IMR-90 (cell line): ENCODE results near the gene NPAS3. TPM values are rescaled to one million over a fixed set of nuclear protein-coding genes. Genes with fewer than 3 reads are reported as not detected.

Experiments
- ATAC-seq: fragments of 200-7000 bp; cut with Tn5 transposase; 2 replicates; pipeline ENCODE4 v1.9.1; 2020; ENCODE audit warnings: low read depth, mild to moderate bottlenecking, moderate library complexity
- BruUV-seq: library from RNA; stranded (reverse); fragments of 400-500 nt; replicated peaks from 2 replicates; lab custom pipeline; 2021; lab: Mats Ljungman, UMichigan
- CTCF ChIA-PET: fragments of 300-600 bp; formaldehyde crosslinking; extraction: SDS; loops from one replicate; lab custom pipeline; 2021; ENCODE audit warnings: antibody characterized with exemption; lab: Yijun Ruan, JAX
- POLR2A ChIA-PET: fragments of 300-600 bp; sonication (Branson Sonifier 250); formaldehyde crosslinking; loops from one replicate; lab custom pipeline; 2022; ENCODE audit warnings: antibody characterized with exemption; ENCODE audit not compliant: unreplicated experiment; lab: Charles Lee
- DNase-seq: peaks from one replicate; pipeline ENCODE4 v3.0.0; 2013
- H2AFZ ChIP-seq: replicated peaks from 2 replicates; pipeline ENCODE3; 2013; ENCODE audit warnings: low read length, mild to moderate bottlenecking; ENCODE audit not compliant: poor library complexity
- H2AK5ac ChIP-seq: 2 replicates; pipeline ENCODE4 v1.6.1; 2013; ENCODE audit warnings: low read depth, low read length, inconsistent platforms
- H2AK9ac ChIP-seq: replicated peaks from 2 replicates; pipeline ENCODE3; 2013; ENCODE audit warnings: mild to moderate bottlenecking, low read depth, low read length, moderate library complexity; ENCODE audit not compliant: poor library complexity
- H2BK120ac ChIP-seq: 2 replicates; pipeline ENCODE4 v1.6.1; 2013; ENCODE audit warnings: low read depth, low read length, inconsistent platforms
- H2BK15ac ChIP-seq: 3 replicates; pipeline ENCODE4 v1.6.1; 2013; ENCODE audit warnings: low read depth, low read length, inconsistent platforms
- H2BK20ac ChIP-seq: 2 replicates; pipeline ENCODE4 v1.6.1; 2013; ENCODE audit warnings: low read depth, mild to moderate bottlenecking, inconsistent platforms, low read length, moderate library complexity
- H2BK5ac ChIP-seq: 2 replicates; pipeline ENCODE4 v1.6.1; 2013; ENCODE audit warnings: mild to moderate bottlenecking, low read depth, low read length, inconsistent platforms; ENCODE audit not compliant: poor library complexity, severe bottlenecking
- H3K14ac ChIP-seq: replicated peaks from 2 replicates; pipeline ENCODE4 v1.6.1; 2013; ENCODE audit warnings: low read depth, low read length, inconsistent platforms
- H3K18ac ChIP-seq: 2 replicates; pipeline ENCODE4 v1.6.1; 2013; ENCODE audit warnings: low read depth, low read length, control low read depth
- H3K23ac ChIP-seq: 2 replicates; pipeline ENCODE4 v1.6.1; 2013; ENCODE audit warnings: low read depth, low read length, inconsistent platforms
- H3K27ac ChIP-seq: 2 replicates; pipeline ENCODE4 v1.5.1; 2013; ENCODE audit warnings: mild to moderate bottlenecking, control low read depth, low read length; ENCODE audit not compliant: insufficient read depth
- H3K27me3 ChIP-seq: 2 replicates; pipeline ENCODE4 v1.6.1; 2013; ENCODE audit warnings: low read length; ENCODE audit not compliant: control insufficient read depth, insufficient read depth
- H3K36me3 ChIP-seq: 2 replicates; pipeline ENCODE4 v1.6.1; 2013; ENCODE audit warnings: low read length, mixed read lengths; ENCODE audit not compliant: control insufficient read depth, insufficient read depth
- H3K4ac ChIP-seq: 2 replicates; pipeline ENCODE4 v1.6.1; 2013; ENCODE audit warnings: low read depth, low read length, inconsistent platforms
- H3K4me1 ChIP-seq: 2 replicates; pipeline ENCODE4 v1.6.1; 2013; ENCODE audit warnings: low read length, mixed read lengths; ENCODE audit not compliant: control insufficient read depth, insufficient read depth
- H3K4me2 ChIP-seq: 2 replicates; pipeline ENCODE4 v1.6.1; 2013; ENCODE audit warnings: low read depth, mild to moderate bottlenecking, control low read depth, low read length, moderate library complexity
- H3K4me3 ChIP-seq: 2 replicates; pipeline ENCODE4 v1.5.1; 2013; ENCODE audit warnings: low read depth, mild to moderate bottlenecking, control low read depth, low read length, moderate library complexity; ENCODE audit not compliant: insufficient read depth
- H3K56ac ChIP-seq: 2 replicates; pipeline ENCODE4 v1.6.1; 2013; ENCODE audit warnings: low read length, inconsistent platforms; ENCODE audit not compliant: insufficient read depth; ENCODE audit errors: extremely low read depth
- H3K79me1 ChIP-seq, 2 experiments: 2 replicates each; pipeline ENCODE4 v1.6.1; 2013; ENCODE audit warnings: low read length in 2 of 2, inconsistent platforms in 1 of 2, low read depth in 1 of 2
- H3K9ac ChIP-seq: 2 replicates; pipeline ENCODE4 v1.6.1; 2013; ENCODE audit warnings: low read depth, low read length, control low read depth
- H3K9me1 ChIP-seq: 2 replicates; pipeline ENCODE4 v1.6.1; 2013; ENCODE audit warnings: low read length, inconsistent platforms; ENCODE audit not compliant: insufficient read depth
- H3K9me3 ChIP-seq: 2 replicates; pipeline ENCODE4 v1.6.1; 2013; ENCODE audit warnings: low read length; ENCODE audit not compliant: control insufficient read depth, insufficient read depth
- H4K20me1 ChIP-seq: 2 replicates; pipeline ENCODE4 v1.6.1; 2013; ENCODE audit warnings: low read length, inconsistent platforms; ENCODE audit not compliant: insufficient read depth
- H4K5ac ChIP-seq: 2 replicates; pipeline ENCODE4 v1.6.1; 2013; ENCODE audit warnings: mild to moderate bottlenecking, low read depth, low read length, control low read depth
- H4K8ac ChIP-seq, 2 experiments: 2 replicates each; pipeline ENCODE4 v1.6.1; 2013; ENCODE audit warnings: low read depth in 2 of 2, low read length in 2 of 2, control low read depth in 1 of 2, inconsistent platforms in 1 of 2
- H4K91ac ChIP-seq: 2 replicates; pipeline ENCODE4 v1.6.1; 2013; ENCODE audit warnings: low read depth, low read length, inconsistent platforms; ENCODE audit not compliant: insufficient read depth
- BHLHE40 ChIP-seq: fragments of 150-350 bp; IDR thresholded peaks from 2 replicates; pipeline ENCODE4 v1.6.1; 2016; ENCODE audit warnings: mild to moderate bottlenecking, low read depth, low read length
- CEBPB ChIP-seq: IDR thresholded peaks from 2 replicates; pipeline ENCODE4 v1.6.1; 2012; ENCODE audit warnings: low read depth, low read length, improper control_type of control experiment
- CHD1 ChIP-seq: IDR thresholded peaks from 2 replicates; pipeline ENCODE4 v1.6.1; 2012; ENCODE audit warnings: low read depth, low read length, improper control_type of control experiment
- CTCF ChIP-seq: conservative IDR thresholded peaks from 2 replicates; pipeline ENCODE4 v1.5.1; 2012; ENCODE audit warnings: mild to moderate bottlenecking, low read depth, low read length, improper control_type of control experiment
- FOS ChIP-seq: fragments of 150-350 bp; IDR thresholded peaks from 2 replicates; pipeline ENCODE4 v1.6.1; 2016; ENCODE audit warnings: low read depth, low read length
- MAFK ChIP-seq: IDR thresholded peaks from 2 replicates; pipeline ENCODE4 v1.6.1; 2012; ENCODE audit warnings: low read depth, low read length, improper control_type of control experiment
- MAZ ChIP-seq: IDR thresholded peaks from 2 replicates; pipeline ENCODE4 v1.6.1; 2012; ENCODE audit warnings: low read depth, mild to moderate bottlenecking, low read length, improper control_type of control experiment, moderate library complexity, borderline replicate concordance
- MXI1 ChIP-seq: IDR thresholded peaks from 2 replicates; pipeline ENCODE4 v1.6.1; 2012; ENCODE audit warnings: low read depth, mild to moderate bottlenecking, low read length, moderate library complexity, borderline replicate concordance
- NFE2L2 ChIP-seq: fragments of 150-350 bp; IDR thresholded peaks from 2 replicates; pipeline ENCODE4 v1.6.1; 2016; ENCODE audit warnings: low read depth, mild to moderate bottlenecking, low read length
- POLR2A ChIP-seq: IDR thresholded peaks from 2 replicates; pipeline ENCODE4 v1.6.1; 2012; ENCODE audit warnings: mild to moderate bottlenecking, low read depth, low read length
- RAD21 ChIP-seq: IDR thresholded peaks from 2 replicates; pipeline ENCODE4 v1.6.1; 2012; ENCODE audit warnings: low read length, improper control_type of control experiment
- RCOR1 ChIP-seq: IDR thresholded peaks from 2 replicates; pipeline ENCODE4 v1.6.1; 2012; ENCODE audit warnings: mild to moderate bottlenecking, low read length, improper control_type of control experiment; ENCODE audit not compliant: insufficient replicate concordance
- RFX5 ChIP-seq: IDR thresholded peaks from 2 replicates; pipeline ENCODE4 v1.8.0; 2012; ENCODE audit warnings: low read depth, mild to moderate bottlenecking, low read length, moderate library complexity
- SMC3 ChIP-seq: fragments of 150-350 bp; IDR thresholded peaks from 2 replicates; pipeline ENCODE4 v1.6.1; 2016; ENCODE audit warnings: low read depth, mild to moderate bottlenecking, antibody characterized with exemption, low read length, moderate library complexity
- WGBS, 2 experiments: methylation state at CpG; one replicate each; pipeline versions ENCODE4 v1.1.5 to v1.1.7; 2013; ENCODE audit warnings: missing lambda C conversion rate in 2 of 2; ENCODE audit not compliant: insufficient read length in 1 of 2; ENCODE audit errors: extremely low coverage in 2 of 2; 5-methylcytosine and 5-hydroxymethylcytosine counted together
- dilution Hi-C: fragments of 300-500 bp; cut with HindIII; formaldehyde crosslinking; loops from one replicate; pipeline ENCODE4 v1.14.3; 2018; ENCODE audit warnings: low sequenced_read_pairs; ENCODE audit not compliant: unreplicated experiment
- in situ Hi-C: fragments of 300-500 bp; cut with MboI; formaldehyde crosslinking; loops from 3 replicates; pipeline ENCODE4 v1.14.3; 2019; ENCODE audit warnings: low sequenced_read_pairs, inconsistent platforms, mixed read lengths
- intact Hi-C: fragments of 100-400 bp; cut with micrococcal nuclease; formaldehyde crosslinking; loops from 2 replicates; pipeline ENCODE4 v1.10.0; 2022
- polyA plus RNA-seq, 3 experiments: library from polyadenylated mRNA; depleted of rRNA; stranded (reverse); fragments of >200 nt; gene quantifications; 2 replicates each; pipeline ENCODE4 v1.2.3, GENCODE V29; 2012; ENCODE audit warnings: low replicate concordance in 1 of 3
- total RNA-seq: library from RNA; depleted of rRNA; stranded (reverse); fragments of >200 nt; gene quantifications from 2 replicates; pipeline ENCODE4 v1.2.3, GENCODE V29; 2012
- TF ChIP-seq, protein P1 (sequence below): fragments of 150-350 bp; IDR thresholded peaks from 2 replicates; pipeline ENCODE4 v1.6.1; 2017; ENCODE audit warnings: mild to moderate bottlenecking, antibody characterized with exemption, low read length, low read depth
- TF ChIP-seq, protein P2 (sequence below): fragments of 150-350 bp; IDR thresholded peaks from 2 replicates; pipeline ENCODE4 v1.6.1; 2016; ENCODE audit warnings: low read depth, mild to moderate bottlenecking, low read length, moderate library complexity, borderline replicate concordance

Gene NPAS3
- total and polyA plus RNA-seq, 2 of the 4 experiments (the other 2 are of a cell fraction) = not detected

DNA sequence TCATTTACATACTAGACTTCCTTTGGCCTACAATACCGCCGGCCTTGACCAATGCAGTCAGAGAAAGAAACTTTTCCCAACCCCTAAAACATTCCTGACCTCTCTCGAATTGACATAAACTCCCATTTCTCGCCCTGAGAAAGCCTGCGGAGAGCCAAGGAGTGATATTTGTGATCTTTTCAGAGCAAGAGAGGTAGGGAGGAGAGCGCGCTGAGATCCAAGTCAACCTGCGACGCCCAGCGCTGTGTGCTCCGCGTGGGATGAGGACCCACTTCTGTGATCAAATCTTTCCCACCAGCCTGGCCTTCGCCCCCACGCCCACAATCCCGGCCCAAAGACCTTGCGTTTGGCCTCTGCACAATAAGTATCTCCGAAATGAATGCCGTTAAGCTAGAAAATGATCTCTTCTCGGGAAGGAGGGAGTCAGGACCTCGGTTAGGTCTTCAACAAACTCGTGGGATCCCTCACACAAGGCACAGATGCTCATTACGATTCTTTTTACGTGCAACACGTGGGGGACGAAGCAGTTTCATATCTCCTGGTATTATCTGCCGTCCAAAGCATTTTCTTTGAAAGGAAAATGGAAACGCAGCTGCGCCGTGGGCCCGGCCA, 6.3 kb upstream of the NPAS3 start:
- ChIA-PET CTCF (no interaction called here), POLR2A (no interaction called here)
- in situ Hi-C loops (no loop called here), dilution Hi-C loops (no loop called here), intact Hi-C loops (no loop called here)
- Histone ChIP-seq H4K8ac (no peak overlapping the region), H3K27ac (no peak overlapping the region), H3K14ac (no peak overlapping the region), H3K9me1 (no peaks in the 10 kb centered on the region), H2BK120ac (no peak overlapping the region), H2BK5ac (no peak overlapping the region), H3K9me3 (peaks cover 2% of the 10 kb centered on the region; the same call in 1 of the 2 replicates), H3K4ac (no peak overlapping the region), H2BK20ac (no peak overlapping the region), H3K4me1 (peaks cover 3% of the 10 kb centered on the region; the same call in 1 of the 2 replicates), H3K23ac (no peak overlapping the region), H3K36me3 (no peaks in the 10 kb centered on the region), H2AK9ac (no peak overlapping the region), H3K27me3 (peaks cover 45% of the 10 kb centered on the region), H2BK15ac (no peak overlapping the region), H3K18ac (no peak overlapping the region), H3K9ac (no peak overlapping the region), H3K4me3 (no peak overlapping the region), H2AFZ (no peak overlapping the region), H3K79me1 (no peaks in the 10 kb centered on the region), H2AK5ac (no peak overlapping the region), H4K20me1 (no peaks in the 10 kb centered on the region), H4K91ac (no peak overlapping the region), H3K4me2 (no peak overlapping the region), H3K56ac (no peak overlapping the region), H4K5ac (no peak overlapping the region)
- 9% methylated on average over 6 of the region's 30 CpGs; no CpG with 5 or more reads in 1 of the 2 experiments for WGBS, 2 experiments
- ATAC-seq (no peak), DNase-seq (no peak)
- TF ChIP-seq SMC3 (no peak), CTCF (no peak), NFE2L2 (no peak), BHLHE40 (no peak), RFX5 (no peak), FOS (no peak), RAD21 (no peak), MAZ (no peak), MAFK (no peak), RCOR1 (no peak), CEBPB (no peak), CHD1 (no peak), POLR2A (no peak), MXI1 (no peak)
- TF ChIP-seq, protein P1, sequence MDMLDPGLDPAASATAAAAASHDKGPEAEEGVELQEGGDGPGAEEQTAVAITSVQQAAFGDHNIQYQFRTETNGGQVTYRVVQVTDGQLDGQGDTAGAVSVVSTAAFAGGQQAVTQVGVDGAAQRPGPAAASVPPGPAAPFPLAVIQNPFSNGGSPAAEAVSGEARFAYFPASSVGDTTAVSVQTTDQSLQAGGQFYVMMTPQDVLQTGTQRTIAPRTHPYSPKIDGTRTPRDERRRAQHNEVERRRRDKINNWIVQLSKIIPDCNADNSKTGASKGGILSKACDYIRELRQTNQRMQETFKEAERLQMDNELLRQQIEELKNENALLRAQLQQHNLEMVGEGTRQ = no peak
- TF ChIP-seq, protein P2, sequence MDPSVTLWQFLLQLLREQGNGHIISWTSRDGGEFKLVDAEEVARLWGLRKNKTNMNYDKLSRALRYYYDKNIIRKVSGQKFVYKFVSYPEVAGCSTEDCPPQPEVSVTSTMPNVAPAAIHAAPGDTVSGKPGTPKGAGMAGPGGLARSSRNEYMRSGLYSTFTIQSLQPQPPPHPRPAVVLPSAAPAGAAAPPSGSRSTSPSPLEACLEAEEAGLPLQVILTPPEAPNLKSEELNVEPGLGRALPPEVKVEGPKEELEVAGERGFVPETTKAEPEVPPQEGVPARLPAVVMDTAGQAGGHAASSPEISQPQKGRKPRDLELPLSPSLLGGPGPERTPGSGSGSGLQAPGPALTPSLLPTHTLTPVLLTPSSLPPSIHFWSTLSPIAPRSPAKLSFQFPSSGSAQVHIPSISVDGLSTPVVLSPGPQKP = no peak
- BruUV-seq = no TSS peak
